Esophagus squamous epithelium (tissue), 5 donors: Measurements from ENCODE around the gene MEDAG. TPM values are rescaled to one million over a fixed set of nuclear protein-coding genes. Genes with fewer than 3 reads are reported as not detected.

Source experiments
- DNase-seq: peaks from one replicate; lab custom pipeline; 2025; lab: John Stamatoyannopoulos, UW
- H3K27ac ChIP-seq, 4 donors: fragments of 200-600 bp; sonication (generic); one replicate each; pipeline ENCODE4 v1.5.1; 2016 to 2019; ENCODE audit warnings: mild to moderate bottlenecking in 1 of 4
- H3K27me3 ChIP-seq, 4 donors: fragments of 200-600 bp; sonication (generic); 1 replicate in 3 of 4; 2 replicates in 1 of 4; pipeline versions ENCODE4 v1.5.1 to v1.6.0; 2017 to 2021; ENCODE audit warnings: antibody characterized with exemption in 1 of 4
- H3K36me3 ChIP-seq, 3 donors: fragments of 200-600 bp; sonication (generic); one replicate each; pipeline ENCODE4 v1.5.1; 2016 to 2019
- H3K4me1 ChIP-seq, 3 donors: fragments of 200-600 bp; sonication (generic); one replicate each; pipeline ENCODE4 v1.5.1; 2017 to 2019
- H3K4me3 ChIP-seq, 4 donors: fragments of 200-600 bp; sonication (generic); 1 replicate in 3 of 4; 2 replicates in 1 of 4; pipeline ENCODE4 v1.5.1; 2016 to 2019; ENCODE audit warnings: mild to moderate bottlenecking in 2 of 4, moderate library complexity in 1 of 4
- H3K9me3 ChIP-seq, 3 donors: fragments of 200-600 bp; sonication (generic); one replicate each; pipeline ENCODE4 v1.5.1; 2016 to 2019
- POLR2A ChIP-seq, 4 donors: fragments of 450-650 bp; IDR thresholded peaks; one replicate each; pipeline ENCODE4 v1.6.1; 2017; ENCODE audit warnings: antibody characterized with exemption in 4 of 4, mild to moderate bottlenecking in 4 of 4, moderate library complexity in 3 of 4
- WGBS, 2 donors: methylation state at CpG; one replicate each; pipeline ENCODE4 v1.1.5; 2018; 5-methylcytosine and 5-hydroxymethylcytosine counted together
- intact Hi-C: fragments of 100-400 bp; cut with DNase I; formaldehyde crosslinking; loops from one replicate; pipeline ENCODE4 v1.15.0; 2022
- total RNA-seq, 4 donors: library from RNA; depleted of rRNA; stranded (reverse); fragments of >200 nt; gene quantifications; one replicate each; pipeline ENCODE4 v1.1.0, GENCODE V29; 2016
- TF ChIP-seq, protein P1 (sequence below), 6 experiments: fragments of 450-650 bp in 4 of 6; fragments of 200-600 bp in 2 of 6; sonication (generic) in 2 of 6; IDR thresholded peaks; one replicate each; pipeline ENCODE4 v1.5.1; 2016 to 2019; ENCODE audit warnings: antibody characterized with exemption in 6 of 6, mild to moderate bottlenecking in 4 of 6, moderate library complexity in 4 of 6
- donor health status: DM: yes; HTN: yes; CAD: no.

The MEDAG gene
- total RNA-seq, 4 donors from 2014 or later = 1.1 to 11.3 (median 6.3) TPM

- Histone ChIP-seq H3K27ac (peak overlapping the region; percentile 30 to 88 (median 76)), H3K36me3 (no peaks in the 10 kb centered on the region), H3K9me3 (no peaks in the 10 kb centered on the region), H3K27me3 (no peaks in the 10 kb centered on the region), H3K4me1 (peaks cover 0 to 42% (median 28%) of the 10 kb centered on the region in 3 donors), H3K4me3 (peak overlapping the region in 1 of 4 donors; percentile 21)
- peak; percentile 13 for DNase-seq
- WGBS, 2 donors = 13 to 25% methylated on average over 16 to 17 of the region's 17 CpGs
- intact Hi-C loops = no loop called here
- TF ChIP-seq POLR2A (IDR thresholded peaks at IDR 0.05) = no peak
- TF ChIP-seq, protein P1, sequence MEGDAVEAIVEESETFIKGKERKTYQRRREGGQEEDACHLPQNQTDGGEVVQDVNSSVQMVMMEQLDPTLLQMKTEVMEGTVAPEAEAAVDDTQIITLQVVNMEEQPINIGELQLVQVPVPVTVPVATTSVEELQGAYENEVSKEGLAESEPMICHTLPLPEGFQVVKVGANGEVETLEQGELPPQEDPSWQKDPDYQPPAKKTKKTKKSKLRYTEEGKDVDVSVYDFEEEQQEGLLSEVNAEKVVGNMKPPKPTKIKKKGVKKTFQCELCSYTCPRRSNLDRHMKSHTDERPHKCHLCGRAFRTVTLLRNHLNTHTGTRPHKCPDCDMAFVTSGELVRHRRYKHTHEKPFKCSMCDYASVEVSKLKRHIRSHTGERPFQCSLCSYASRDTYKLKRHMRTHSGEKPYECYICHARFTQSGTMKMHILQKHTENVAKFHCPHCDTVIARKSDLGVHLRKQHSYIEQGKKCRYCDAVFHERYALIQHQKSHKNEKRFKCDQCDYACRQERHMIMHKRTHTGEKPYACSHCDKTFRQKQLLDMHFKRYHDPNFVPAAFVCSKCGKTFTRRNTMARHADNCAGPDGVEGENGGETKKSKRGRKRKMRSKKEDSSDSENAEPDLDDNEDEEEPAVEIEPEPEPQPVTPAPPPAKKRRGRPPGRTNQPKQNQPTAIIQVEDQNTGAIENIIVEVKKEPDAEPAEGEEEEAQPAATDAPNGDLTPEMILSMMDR (IDR thresholded peaks at IDR 0.05) = peak; percentile 47 to 96 (median 90)
Measured at GRCh38 chr13:30865123-30866049, 40.7 kb upstream of the MEDAG start.

- Histone ChIP-seq H3K27ac (no peak overlapping the region), H3K27me3 (no peaks in the 10 kb centered on the region), H3K9me3 (no peaks in the 10 kb centered on the region), H3K4me1 (peaks cover 0 to 51% (median 28%) of the 10 kb centered on the region in 3 donors), H3K36me3 (no peaks in the 10 kb centered on the region), H3K4me3 (no peak overlapping the region)
- WGBS, 2 donors = 67 to 78% methylated on average over 4 of the region's 4 CpGs
- DNase-seq = no peak
- intact Hi-C loops = no loop called here
- no peak for TF ChIP-seq POLR2A (IDR thresholded peaks at IDR 0.05)
- TF ChIP-seq, protein P1 (IDR thresholded peaks at IDR 0.05) = no peak
Measured at GRCh38 chr13:30866677-30867076, 39.4 kb upstream of the MEDAG start.

GRCh38 chr13:30867089-30867669 is 38.9 kb upstream of the MEDAG start:
- no peak overlapping the region for H3K4me3 ChIP-seq
- no peak for DNase-seq
- intact Hi-C loops = no loop called here
- no peak overlapping the region for H3K27ac ChIP-seq
- no peaks in the 10 kb centered on the region for H3K36me3 ChIP-seq
- no peaks in the 10 kb centered on the region for H3K9me3 ChIP-seq
- TF ChIP-seq POLR2A (IDR thresholded peaks at IDR 0.05) = no peak
- TF ChIP-seq, protein P1 (IDR thresholded peaks at IDR 0.05) = no peak
- peaks cover 0 to 56% (median 29%) of the 10 kb centered on the region in 3 donors for H3K4me1 ChIP-seq
- WGBS, 2 donors = 80 to 83% methylated on average over 2 to 3 of the region's 3 CpGs
- no peaks in the 10 kb centered on the region for H3K27me3 ChIP-seq

GRCh38 chr13:30868799-30869470 is 37.1 kb upstream of the MEDAG start:
- intact Hi-C loops = no loop called here
- H3K9me3 ChIP-seq = no peaks in the 10 kb centered on the region
- H3K27ac ChIP-seq = peak overlapping the region in 3 of 4 donors; percentile 1 to 89 (median 82)
- DNase-seq = no peak
- WGBS, 2 donors = 80 to 81% methylated on average over 4 to 5 of the region's 5 CpGs
- H3K4me1 ChIP-seq = peaks cover 0 to 64% (median 32%) of the 10 kb centered on the region in 3 donors
- H3K36me3 ChIP-seq = no peaks in the 10 kb centered on the region
- no peak for TF ChIP-seq POLR2A (IDR thresholded peaks at IDR 0.05)
- TF ChIP-seq, protein P1 (IDR thresholded peaks at IDR 0.05) = no peak
- no peak overlapping the region for H3K4me3 ChIP-seq
- H3K27me3 ChIP-seq = no peaks in the 10 kb centered on the region
